Activated CD4-positive, alpha-beta T cell treated with anti-CD3 and anti-CD28 coated beads, Interleukin-2, amount 50 U/mL, for 48 hours (primary cell): Measurements from ENCODE around the gene PTPN20.

Source experiments
- DNase-seq, 2 experiments: peaks; one replicate each; pipeline ENCODE4 v3.0.0-alpha.2; 2020

The PTPN20 gene

DNA sequence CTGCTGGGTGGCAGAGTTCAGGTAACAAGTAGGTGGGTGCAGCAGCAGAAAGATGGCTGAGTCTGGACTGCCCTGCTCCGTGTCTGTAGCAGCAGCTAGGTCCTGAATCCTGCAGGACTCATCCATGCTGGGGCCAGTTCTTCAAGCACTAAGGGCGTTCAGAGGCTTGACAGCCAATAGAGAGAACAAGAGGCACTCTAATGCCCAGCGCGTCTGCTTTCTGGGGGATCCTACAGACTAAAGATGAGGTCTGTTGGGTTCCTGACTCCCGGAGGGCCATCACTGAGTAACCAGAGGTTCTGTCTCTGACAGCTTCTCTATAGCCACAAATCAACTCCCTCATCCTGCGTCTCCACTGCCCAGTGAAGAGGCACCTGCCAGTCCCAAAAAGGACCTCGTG, 125.5 kb downstream of the PTPN20 start:
- DNase-seq = no peak

GRCh38 chr10:47037654-47038425, 126.6 kb downstream of the PTPN20 start:
- DNase-seq = no peak

DNA sequence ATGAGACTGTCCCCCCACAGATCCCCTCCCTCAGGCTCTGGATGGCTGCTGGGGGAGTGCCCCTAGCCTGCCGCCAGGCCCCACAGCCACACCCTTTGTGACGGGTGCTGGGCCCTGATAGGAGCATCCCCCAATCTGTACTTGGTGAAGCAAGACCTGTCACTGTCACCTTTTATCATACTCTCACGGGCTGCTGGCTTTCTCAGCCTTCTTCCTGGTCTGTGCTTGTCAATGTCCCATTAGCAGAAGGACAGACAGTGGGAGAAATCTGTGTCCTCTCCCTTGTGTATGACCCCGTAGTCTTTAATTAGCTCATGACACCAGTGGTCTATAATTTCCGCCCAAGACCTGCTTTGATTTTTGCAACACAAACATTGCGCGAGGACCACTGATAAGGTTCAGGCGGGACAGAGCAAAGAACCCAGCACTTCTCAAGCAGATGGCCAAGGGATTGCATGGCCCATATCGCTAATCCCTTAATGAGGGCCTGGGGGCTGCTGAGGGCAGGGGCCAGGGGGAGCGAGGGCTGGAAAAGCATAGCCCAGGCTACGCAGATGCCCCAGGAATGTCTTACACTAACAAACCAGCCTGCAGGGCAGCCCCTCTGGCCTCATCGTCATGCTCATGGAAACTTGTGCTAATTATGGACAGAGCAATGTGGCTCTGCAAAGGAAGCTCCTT, 127.8 kb downstream of the PTPN20 start:
- no peak for DNase-seq

DNA sequence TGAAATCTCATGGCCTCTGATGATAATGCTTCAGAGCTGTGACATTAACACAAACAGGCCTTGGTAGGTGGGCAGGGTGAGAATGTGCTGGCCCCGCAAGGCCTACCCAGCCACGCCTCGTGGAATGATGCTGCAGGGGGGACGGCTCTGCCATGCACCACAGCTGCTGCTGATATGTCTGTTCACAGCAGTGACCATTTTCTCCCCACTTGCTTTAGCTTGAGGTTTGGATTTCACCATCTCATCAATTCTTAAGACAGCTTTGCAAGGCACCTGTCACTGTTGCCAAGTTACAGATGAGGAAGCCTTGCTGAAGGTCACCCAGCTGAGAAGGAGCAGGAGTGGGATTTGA, 128.3 kb downstream of the PTPN20 start:
- no peak for DNase-seq

- DNase-seq = no peak
These were observed 128.8 kb downstream of the PTPN20 start for GRCh38 chr10:47040041-47040491.

- DNase-seq = no peak
These were observed 129.5 kb downstream of the PTPN20 start for GRCh38 chr10:47040681-47041080.

GRCh38 chr10:47041396-47042198, 130.4 kb downstream of the PTPN20 start:
- no peak for DNase-seq

DNA sequence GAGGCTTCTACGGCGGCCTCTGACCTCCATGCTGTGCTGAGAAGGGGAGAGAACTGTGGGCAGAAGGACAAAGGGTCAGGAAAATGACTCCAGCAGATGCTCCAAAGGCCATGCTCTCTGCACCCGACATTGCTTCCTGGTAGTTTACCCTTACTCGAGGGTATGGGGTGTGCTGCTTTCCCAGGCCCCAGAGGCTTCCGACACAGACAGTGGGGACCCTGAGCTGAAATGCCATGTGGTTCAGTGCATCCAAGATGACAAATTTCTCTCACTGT, 130.9 kb downstream of the PTPN20 start:
- no peak for DNase-seq

GRCh38 chr10:47042780-47043750, 131.8 kb downstream of the PTPN20 start:
- no peak for DNase-seq

DNA sequence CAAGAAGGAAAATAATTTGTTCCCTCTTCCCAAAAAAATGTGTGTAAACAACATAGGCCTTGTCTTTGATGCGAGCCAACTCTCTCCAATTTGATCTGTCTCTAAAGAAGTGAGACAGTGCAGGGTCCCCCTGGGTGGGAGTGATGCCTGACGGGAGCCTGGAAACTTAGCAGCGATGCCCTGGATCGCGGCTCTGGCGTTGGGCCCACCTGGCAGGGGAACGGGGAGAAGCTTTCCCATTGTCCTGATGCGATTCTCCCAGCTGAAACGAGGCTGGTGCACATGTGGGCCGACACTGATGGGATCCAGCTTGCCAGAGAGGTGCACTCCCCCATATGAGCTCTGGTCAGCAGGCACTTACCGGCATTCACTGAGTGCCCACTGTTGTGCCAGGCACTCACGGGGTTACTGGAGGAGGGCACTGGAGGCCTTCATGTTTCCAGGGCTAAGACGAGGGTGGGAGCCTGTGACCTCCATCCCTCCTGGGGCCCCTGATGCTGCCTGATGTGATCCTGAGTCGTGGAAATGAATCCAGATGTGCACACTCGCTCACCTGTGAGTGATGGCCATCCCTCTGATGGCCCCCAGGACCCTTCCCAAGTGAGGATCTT, 132.8 kb downstream of the PTPN20 start:
- DNase-seq = no peak

- DNase-seq = no peak
These were observed 133.5 kb downstream of the PTPN20 start for GRCh38 chr10:47044741-47045140.

GRCh38 chr10:47045331-47045861, 134.2 kb downstream of the PTPN20 start:
- no peak for DNase-seq

DNA sequence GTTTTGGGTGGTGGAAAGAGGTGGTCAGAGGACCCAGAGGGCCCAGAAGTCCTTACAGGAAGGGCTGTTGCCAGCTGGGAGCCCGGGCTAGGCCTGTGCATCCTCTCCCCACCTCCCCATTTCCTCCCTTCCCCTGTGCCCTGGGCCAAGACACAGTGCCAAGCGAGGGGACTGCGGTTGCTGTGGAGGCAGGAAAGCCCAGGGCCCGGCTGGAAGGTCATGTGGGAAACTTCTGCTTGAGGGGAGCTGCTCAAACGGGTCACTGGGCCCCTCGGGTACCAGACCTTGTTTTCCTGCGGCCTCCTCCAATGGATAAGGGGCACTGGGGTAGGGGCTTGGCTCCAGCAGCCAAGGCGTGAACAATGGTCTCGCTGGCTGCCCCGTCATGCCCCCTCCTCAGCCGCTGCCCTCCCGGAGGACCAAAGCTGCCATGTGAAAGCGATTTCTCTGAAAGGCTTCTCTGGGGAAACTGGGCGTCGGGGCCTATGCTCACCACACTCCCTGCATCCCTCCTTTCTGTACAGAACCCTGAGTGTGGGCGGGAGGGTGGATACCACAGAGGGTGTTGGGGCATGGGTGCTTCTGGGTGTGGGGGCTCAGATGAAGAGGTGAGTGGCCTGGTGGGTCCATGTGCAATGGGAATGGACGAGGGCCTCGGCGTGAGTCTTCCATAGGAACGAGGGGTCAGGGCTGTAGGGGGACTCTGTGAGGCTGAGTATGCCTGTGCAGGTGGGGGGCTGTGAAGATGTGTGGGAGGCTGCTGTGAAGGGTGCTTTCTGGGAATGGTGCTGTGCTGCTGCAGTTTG, 135.3 kb downstream of the PTPN20 start:
- no peak for DNase-seq

DNA sequence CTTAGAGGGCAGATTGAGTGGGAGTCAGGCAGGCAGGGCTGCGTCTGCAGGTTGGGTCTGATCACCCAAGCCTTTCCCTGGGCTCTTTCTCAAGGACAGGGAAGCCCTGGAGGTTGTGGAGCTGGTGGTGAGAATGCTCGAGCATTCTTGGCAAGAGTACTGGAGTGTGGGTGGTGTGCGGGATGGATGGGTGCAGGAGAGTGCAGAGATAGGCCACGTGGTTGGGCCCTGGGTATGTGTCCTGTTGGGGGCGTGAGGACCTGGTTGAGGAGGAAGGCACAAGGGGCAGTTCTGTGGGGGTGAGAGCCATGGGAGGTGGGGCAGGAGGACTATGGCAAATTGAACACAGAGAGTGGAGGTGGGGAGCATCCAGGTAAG, 135.9 kb downstream of the PTPN20 start:
- no peak for DNase-seq

GRCh38 chr10:47047577-47048525, 136.6 kb downstream of the PTPN20 start:
- DNase-seq = peak; percentile 85 to 88

DNA sequence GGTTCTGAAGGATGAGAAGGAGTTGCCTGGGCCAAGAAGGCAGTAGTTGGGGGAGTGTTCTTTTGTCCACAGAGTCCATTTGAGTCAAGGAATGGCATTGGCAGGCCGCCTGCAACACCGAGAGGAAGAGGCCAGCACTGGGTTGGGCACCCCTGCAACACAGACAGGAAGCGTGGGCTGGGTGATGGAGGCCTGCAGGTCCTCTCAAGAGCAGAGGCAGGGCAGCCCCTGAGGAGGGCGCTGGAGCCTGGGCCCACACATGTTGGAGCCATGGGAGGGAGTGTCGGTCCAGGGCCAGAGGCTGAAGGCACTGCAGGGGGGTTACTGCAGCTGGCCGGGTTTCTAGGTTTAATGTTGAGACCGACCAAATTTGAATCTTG, 137.3 kb downstream of the PTPN20 start:
- peak; percentile 10 to 23 for DNase-seq

- DNase-seq = no peak
These were observed 138.0 kb downstream of the PTPN20 start for GRCh38 chr10:47049056-47049851.

DNA sequence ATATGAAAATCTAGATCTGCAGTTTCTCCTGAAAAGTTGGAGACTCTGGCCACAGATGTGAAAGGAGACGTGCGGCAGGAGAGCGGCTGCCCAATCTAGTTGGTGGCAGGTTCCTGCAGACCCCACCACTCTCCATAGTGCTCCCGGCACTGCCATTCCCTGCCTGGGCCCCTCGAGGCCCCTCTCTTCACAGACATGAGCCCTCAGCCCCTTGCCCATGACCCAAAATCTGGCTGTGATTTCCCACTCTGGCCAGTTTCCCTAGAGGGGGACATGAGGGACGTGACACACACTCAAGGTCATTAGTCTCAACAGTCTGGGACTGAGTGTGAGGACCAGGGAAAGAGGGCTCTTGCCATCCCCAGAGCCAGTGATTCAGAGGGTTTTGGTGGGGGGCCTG, 138.7 kb downstream of the PTPN20 start:
- DNase-seq = no peak
